Stomach (tissue), 9 donors: ENCODE data around the gene TIPARP. TPM values are rescaled to one million over a fixed set of nuclear protein-coding genes. Genes with fewer than 3 reads are reported as not detected.

ENCODE experiments used
- DNase-seq, 2 donors: peaks; one replicate each; pipeline versions ENCODE4 v3.0.0 to v3.0.0-alpha.2; 2013 to 2019
- H3K27ac ChIP-seq, 5 donors: fragments of 200-600 bp in 4 of 5; sonication (generic) in 4 of 5; one replicate each; pipeline ENCODE4 v1.5.1; 2013 to 2019; ENCODE audit warnings: mild to moderate bottlenecking in 1 of 5, moderate library complexity in 1 of 5
- H3K27me3 ChIP-seq, 3 donors: fragments of 200-600 bp; sonication (generic); one replicate each; pipeline ENCODE4 v1.5.1; 2017 to 2019; ENCODE audit warnings: mixed run types in 1 of 3
- H3K36me3 ChIP-seq, 4 donors: fragments of 200-600 bp; sonication (generic); 1 replicate in 3 of 4; 2 replicates in 1 of 4; pipeline ENCODE4 v1.5.1; 2016 to 2019
- H3K4me1 ChIP-seq, 4 donors: fragments of 200-600 bp; sonication (generic); one replicate each; pipeline ENCODE4 v1.5.1; 2016 to 2019
- H3K4me3 ChIP-seq, 4 donors: fragments of 200-600 bp; sonication (generic) in 3 of 4; one replicate each; pipeline ENCODE4 v1.5.1; 2016 to 2019; ENCODE audit warnings: mild to moderate bottlenecking in 1 of 4
- H3K9me3 ChIP-seq, 4 donors: fragments of 200-600 bp; sonication (generic); one replicate each; pipeline ENCODE4 v1.5.1; 2016 to 2019
- CTCF ChIP-seq, 7 experiments: fragments of 450-650 bp in 4 of 7; fragments of 200-600 bp in 3 of 7; sonication (generic) in 3 of 7; IDR thresholded peaks; one replicate each; pipeline ENCODE4 v1.5.1; 2016 to 2019; ENCODE audit warnings: antibody characterized with exemption in 7 of 7, control low read depth in 2 of 7, mild to moderate bottlenecking in 1 of 7
- EP300 ChIP-seq: sonication (generic); formaldehyde crosslinking; IDR thresholded peaks from one replicate; pipeline ENCODE4 v1.6.1; 2017; ENCODE audit warnings: antibody characterized with exemption
- POLR2A ChIP-seq, 4 donors: fragments of 450-650 bp; IDR thresholded peaks; one replicate each; pipeline ENCODE4 v1.6.1; 2016; ENCODE audit warnings: antibody characterized with exemption in 4 of 4, control low read depth in 2 of 4, mild to moderate bottlenecking in 1 of 4, moderate library complexity in 1 of 4
- POLR2AphosphoS5 ChIP-seq, 3 donors: sonication (generic); formaldehyde crosslinking; IDR thresholded peaks; one replicate each; pipeline ENCODE4 v1.6.1; 2016; ENCODE audit warnings: antibody characterized with exemption in 3 of 3
- WGBS, 5 donors: extraction: QIAGEN DNeasy Blood & Tissue Kit in 3 of 5; methylation state at CpG; one replicate each; pipeline versions ENCODE4 v1.1.5 to v1.1.7; 2013 to 2018; 5-methylcytosine and 5-hydroxymethylcytosine counted together
- intact Hi-C: fragments of 100-400 bp; cut with DNase I; formaldehyde crosslinking; loops from one replicate; pipeline ENCODE4 v1.15.1; 2023; ENCODE audit warnings: low total_unique reads
- polyA plus RNA-seq, 3 donors: library from polyadenylated mRNA; stranded (reverse); fragments of 200-250 nt; gene quantifications; one replicate each; pipeline ENCODE4 v1.2.3, GENCODE V29; 2013
- total RNA-seq, 5 donors: library from RNA; depleted of rRNA; stranded (reverse); fragments of >200 nt; gene quantifications; one replicate each; pipeline versions ENCODE4 v1.1.0 to v1.2.3, GENCODE V29; 2014 to 2016
- donor health status: healthy with polysubstance abuse.
- donor health status: Bipolar disorder and iron deficiency.
- donor health status: healthy.

Gene TIPARP
- total and polyA plus RNA-seq, 8 donors: 7.2 to 73.4 (median 22.5) TPM

DNA sequence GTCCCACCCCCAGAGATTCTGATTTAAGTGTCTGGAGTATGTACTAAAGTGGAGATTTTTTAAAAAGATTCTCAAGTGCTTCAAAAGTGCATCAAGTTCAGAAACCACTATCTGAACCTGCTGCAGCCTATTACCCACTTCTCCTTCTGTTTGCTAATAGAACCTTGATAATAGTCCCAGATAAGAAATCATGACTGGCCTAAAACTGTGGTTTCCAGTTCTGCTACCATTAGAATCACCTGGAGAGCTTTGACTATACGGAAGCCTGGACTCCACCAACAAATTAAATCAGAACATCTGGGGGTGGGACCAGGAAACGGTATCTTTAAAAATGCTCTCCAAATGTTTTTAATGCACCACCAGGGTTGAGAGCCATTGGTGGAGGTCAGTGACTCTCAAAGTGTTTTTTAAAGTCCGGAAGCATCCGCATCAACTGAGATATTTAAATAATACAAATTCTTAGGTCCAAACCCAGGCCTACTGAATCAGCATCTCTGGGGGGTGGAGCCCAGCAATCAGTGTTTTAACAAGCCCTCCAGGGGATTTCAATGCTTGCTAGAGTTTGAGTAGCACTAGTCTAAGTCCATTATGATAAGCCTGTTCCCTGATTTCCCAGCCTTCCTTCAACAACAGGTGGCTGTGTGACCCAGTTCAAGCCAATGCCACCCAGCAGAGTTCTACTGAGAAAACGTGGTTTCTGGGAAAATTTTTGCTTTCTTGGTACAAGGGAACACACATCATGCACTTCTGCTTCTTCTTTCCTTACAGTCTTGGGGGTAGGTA, 45.4 kb upstream of the TIPARP start:
- intact Hi-C loops: no loop called here
- H3K27me3 ChIP-seq: no peaks in the 10 kb centered on the region
- WGBS, 5 donors: 56 to 69% (median 67%) methylated on average over 5 of the region's 5 CpGs
- H3K27ac ChIP-seq: no peak overlapping the region
- H3K9me3 ChIP-seq: no peaks in the 10 kb centered on the region
- H3K4me1 ChIP-seq: peaks cover 0 to 18% (median 8%) of the 10 kb centered on the region in 4 donors
- TF ChIP-seq EP300 (no peak), POLR2AphosphoS5 (IDR thresholded peaks at IDR 0.05) (peak in 1 of 3 donors; percentile 15)
- no peaks in the 10 kb centered on the region for H3K36me3 ChIP-seq
- no peak for DNase-seq
- no peak overlapping the region for H3K4me3 ChIP-seq

- H3K27ac ChIP-seq: no peak overlapping the region
- H3K27me3 ChIP-seq: no peaks in the 10 kb centered on the region
- no peak for TF ChIP-seq EP300
- no peak for TF ChIP-seq POLR2AphosphoS5 (IDR thresholded peaks at IDR 0.05)
- no peak for TF ChIP-seq POLR2A (IDR thresholded peaks at IDR 0.05)
- TF ChIP-seq CTCF (IDR thresholded peaks at IDR 0.05): no peak
- H3K9me3 ChIP-seq: no peaks in the 10 kb centered on the region
- DNase-seq: no peak
- no peak overlapping the region for H3K4me3 ChIP-seq
- no peaks in the 10 kb centered on the region for H3K36me3 ChIP-seq
- intact Hi-C loops: no loop called here
- H3K4me1 ChIP-seq: peaks cover 0 to 18% (median 8%) of the 10 kb centered on the region in 4 donors
These were observed 44.2 kb upstream of the TIPARP start for GRCh38 chr3:156630081-156630772.

DNA sequence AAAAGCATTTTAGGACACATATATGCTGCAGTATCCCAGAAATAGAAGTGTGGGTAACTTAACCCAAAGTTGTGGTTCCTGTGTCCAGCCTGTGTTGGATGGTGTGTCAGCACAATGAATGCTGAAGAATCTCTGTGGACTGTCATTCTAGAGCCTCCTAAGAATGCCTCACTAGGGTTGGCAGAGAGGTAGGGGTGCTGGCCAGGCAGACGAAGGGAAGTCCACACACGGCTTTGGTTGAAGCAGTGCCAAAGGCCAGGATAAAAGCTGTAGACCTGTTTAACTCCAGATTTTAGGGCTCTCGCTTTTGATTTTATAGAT, 43.7 kb upstream of the TIPARP start:
- TF ChIP-seq POLR2AphosphoS5 (IDR thresholded peaks at IDR 0.05) (no peak), CTCF (IDR thresholded peaks at IDR 0.05) (no peak), EP300 (no peak), POLR2A (IDR thresholded peaks at IDR 0.05) (no peak)
- Histone ChIP-seq H3K27ac (no peak overlapping the region), H3K27me3 (no peaks in the 10 kb centered on the region), H3K4me1 (peaks cover 0 to 18% (median 8%) of the 10 kb centered on the region in 4 donors), H3K36me3 (no peaks in the 10 kb centered on the region), H3K4me3 (no peak overlapping the region), H3K9me3 (no peaks in the 10 kb centered on the region)
- no peak for DNase-seq
- intact Hi-C loops: no loop called here
- 51 to 75% (median 72%) methylated on average over 3 of the region's 3 CpGs for WGBS, 5 donors

DNA sequence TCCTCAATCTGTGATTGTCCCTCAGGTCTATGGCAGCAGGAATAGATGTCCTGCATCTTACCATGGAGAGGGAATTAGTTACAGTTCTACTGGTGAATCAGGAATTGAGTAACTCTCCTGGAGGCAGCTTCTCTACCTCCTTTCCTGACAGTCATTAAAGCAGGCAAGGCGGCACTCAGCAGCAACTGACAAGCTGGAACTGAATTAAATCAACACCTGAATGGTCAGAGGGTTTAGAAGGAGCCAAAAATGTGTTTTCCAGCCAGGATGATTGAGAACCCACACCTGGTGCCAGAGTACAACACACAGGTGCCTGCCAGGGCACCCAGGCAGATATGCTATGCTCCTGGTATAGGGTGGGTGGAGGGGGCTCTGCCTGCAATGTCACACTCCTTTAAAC, 43.1 kb upstream of the TIPARP start:
- Histone ChIP-seq H3K9me3 (no peaks in the 10 kb centered on the region), H3K4me1 (peaks cover 0 to 18% (median 8%) of the 10 kb centered on the region in 4 donors), H3K36me3 (no peaks in the 10 kb centered on the region), H3K27me3 (no peaks in the 10 kb centered on the region), H3K4me3 (no peak overlapping the region), H3K27ac (no peak overlapping the region)
- 58 to 100% (median 83%) methylated on average over 1 of the region's 1 CpG for WGBS, 5 donors
- TF ChIP-seq CTCF (IDR thresholded peaks at IDR 0.05) (no peak), POLR2A (IDR thresholded peaks at IDR 0.05) (no peak), POLR2AphosphoS5 (IDR thresholded peaks at IDR 0.05) (no peak), EP300 (no peak)
- no peak for DNase-seq
- intact Hi-C loops: no loop called here

DNA sequence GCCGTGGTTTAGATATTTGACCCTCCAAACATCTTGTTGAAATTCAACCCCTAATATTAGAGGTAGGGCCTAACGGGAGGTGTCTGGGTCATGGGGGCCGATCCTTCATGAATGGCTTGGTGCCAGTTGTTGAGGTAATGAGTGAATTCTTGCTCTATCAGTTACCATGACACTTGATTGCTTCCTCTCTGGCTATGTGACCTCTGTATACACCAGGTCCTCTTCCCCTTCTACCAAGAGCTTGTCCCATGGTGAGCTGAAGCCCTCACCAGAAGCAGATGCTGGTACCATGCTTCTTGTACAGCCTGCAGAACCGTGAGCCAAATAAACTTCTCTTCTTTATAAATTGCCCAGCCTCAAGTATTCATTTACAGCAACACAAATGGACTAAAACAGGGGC, 41.8 kb upstream of the TIPARP start:
- H3K27me3 ChIP-seq: no peaks in the 10 kb centered on the region
- H3K27ac ChIP-seq: no peak overlapping the region
- TF ChIP-seq CTCF (IDR thresholded peaks at IDR 0.05): no peak
- TF ChIP-seq EP300: no peak
- TF ChIP-seq POLR2AphosphoS5 (IDR thresholded peaks at IDR 0.05): no peak
- no peak for TF ChIP-seq POLR2A (IDR thresholded peaks at IDR 0.05)
- H3K4me1 ChIP-seq: peaks cover 0 to 18% (median 8%) of the 10 kb centered on the region in 4 donors
- 88 to 93% (median 92%) methylated on average over 4 of the region's 4 CpGs for WGBS, 5 donors
- intact Hi-C loops: no loop called here
- no peak overlapping the region for H3K4me3 ChIP-seq
- H3K36me3 ChIP-seq: no peaks in the 10 kb centered on the region
- no peaks in the 10 kb centered on the region for H3K9me3 ChIP-seq
- no peak for DNase-seq
